Tibial nerve (tissue), 3 donors: ENCODE measurements around the gene EIF3B.

ENCODE experiments used
- POLR2A ChIP-seq, 2 donors: fragments of 450-650 bp; IDR thresholded peaks; one replicate each; pipeline ENCODE4 v1.6.1; 2017; ENCODE audit warnings: antibody characterized with exemption in 2 of 2, mild to moderate bottlenecking in 2 of 2, moderate library complexity in 2 of 2
- TF ChIP-seq, protein P1 (sequence below), 5 experiments: fragments of 200-600 bp in 3 of 5; fragments of 450-650 bp in 2 of 5; sonication (generic) in 3 of 5; IDR thresholded peaks; one replicate each; pipeline ENCODE4 v1.5.1; 2016 to 2019; ENCODE audit warnings: antibody characterized with exemption in 5 of 5, mild to moderate bottlenecking in 3 of 5, moderate library complexity in 2 of 5

DNA sequence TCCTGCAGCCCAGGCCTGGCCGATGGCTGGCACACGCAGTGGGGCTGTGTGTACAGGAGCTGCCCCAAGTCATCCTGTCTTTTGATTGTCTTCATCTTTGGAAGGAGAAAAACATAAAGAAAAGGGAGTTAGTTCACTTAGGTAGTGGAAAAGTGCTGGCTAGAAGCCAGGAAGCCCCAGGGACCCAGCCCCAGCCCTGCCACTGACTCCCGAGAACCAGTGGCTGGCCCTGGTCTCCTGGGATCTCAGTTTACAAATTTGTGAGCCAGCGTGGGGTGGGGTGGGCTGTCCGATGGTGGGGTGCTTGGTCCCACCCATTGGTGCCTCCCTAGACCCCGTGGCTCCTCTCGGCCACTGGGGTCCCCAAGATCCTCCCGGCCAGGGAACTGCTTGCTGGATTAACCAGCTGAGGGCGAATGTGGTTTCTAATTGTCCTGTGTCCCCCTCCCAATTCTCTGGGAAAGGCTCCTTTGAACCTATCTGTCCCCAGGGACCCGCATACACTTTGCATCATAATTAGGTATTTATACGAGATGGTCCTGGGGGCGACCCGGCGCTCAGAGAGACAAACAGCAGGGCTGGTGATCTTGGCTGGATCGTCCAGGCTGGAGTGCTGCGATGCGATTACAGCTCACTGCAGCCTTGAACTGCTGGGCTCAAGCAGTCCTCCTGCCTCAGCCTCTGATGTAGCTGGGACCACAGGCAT lies 32.5 kb downstream of the EIF3B start:
- TF ChIP-seq POLR2A (IDR thresholded peaks at IDR 0.05) = no peak
- TF ChIP-seq, protein P1, sequence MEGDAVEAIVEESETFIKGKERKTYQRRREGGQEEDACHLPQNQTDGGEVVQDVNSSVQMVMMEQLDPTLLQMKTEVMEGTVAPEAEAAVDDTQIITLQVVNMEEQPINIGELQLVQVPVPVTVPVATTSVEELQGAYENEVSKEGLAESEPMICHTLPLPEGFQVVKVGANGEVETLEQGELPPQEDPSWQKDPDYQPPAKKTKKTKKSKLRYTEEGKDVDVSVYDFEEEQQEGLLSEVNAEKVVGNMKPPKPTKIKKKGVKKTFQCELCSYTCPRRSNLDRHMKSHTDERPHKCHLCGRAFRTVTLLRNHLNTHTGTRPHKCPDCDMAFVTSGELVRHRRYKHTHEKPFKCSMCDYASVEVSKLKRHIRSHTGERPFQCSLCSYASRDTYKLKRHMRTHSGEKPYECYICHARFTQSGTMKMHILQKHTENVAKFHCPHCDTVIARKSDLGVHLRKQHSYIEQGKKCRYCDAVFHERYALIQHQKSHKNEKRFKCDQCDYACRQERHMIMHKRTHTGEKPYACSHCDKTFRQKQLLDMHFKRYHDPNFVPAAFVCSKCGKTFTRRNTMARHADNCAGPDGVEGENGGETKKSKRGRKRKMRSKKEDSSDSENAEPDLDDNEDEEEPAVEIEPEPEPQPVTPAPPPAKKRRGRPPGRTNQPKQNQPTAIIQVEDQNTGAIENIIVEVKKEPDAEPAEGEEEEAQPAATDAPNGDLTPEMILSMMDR (IDR thresholded peaks at IDR 0.05) = no peak
